Measurements from ENCODE around the gene SPG7.

SPG7 gene

DNA sequence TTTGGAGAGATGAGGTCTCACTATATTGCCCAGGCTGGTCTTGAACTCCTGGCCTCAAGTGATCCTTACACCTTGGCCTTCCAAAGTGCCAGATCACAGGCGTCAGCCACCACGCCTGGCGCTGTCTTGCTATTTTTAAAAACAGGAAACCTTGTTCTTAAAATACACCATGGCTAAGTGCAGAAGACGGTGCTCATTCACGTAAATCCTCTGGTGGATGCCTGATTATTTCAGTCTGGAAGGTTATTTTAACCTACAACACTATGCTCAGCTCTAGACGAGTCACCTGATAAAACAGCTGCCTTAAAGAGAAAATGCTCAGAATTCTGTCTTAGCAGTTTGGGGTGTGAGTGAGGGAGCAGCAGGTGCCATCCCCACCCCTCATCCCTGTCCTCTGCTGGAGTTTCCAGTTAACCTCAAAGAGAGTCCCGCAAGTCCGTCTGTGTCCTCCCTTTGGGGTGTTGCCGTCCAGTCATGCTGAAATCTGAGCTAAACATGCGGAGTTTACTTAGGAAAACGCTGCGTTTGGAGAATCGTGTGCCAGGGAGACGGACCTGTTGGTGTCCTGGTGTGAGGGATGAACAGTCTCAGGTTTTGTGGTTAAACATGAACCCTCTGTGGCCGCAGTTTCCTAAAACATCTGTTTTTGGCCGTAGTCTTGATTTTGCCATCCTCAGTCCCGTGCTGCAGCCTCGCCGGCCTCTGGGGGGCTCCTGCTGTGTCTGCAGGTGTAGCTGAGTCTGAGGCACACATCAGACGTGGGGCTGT is 17.1 kb downstream of the SPG7 start:
- ChIA-PET POLR2A (interaction anchor here (0.6 kb wide), 1 partner anchor 59 kb away, joined by 3 read pairs; no protein-coding TSS in a partner anchor), CTCF (no interaction called here)
- TF ChIP-seq L3MBTL2 (conservative IDR thresholded peaks at IDR 0.05) (no peak), BHLHE40 (IDR thresholded peaks at IDR 0.05; ENCODE audit: borderline replicate concordance) (no peak), CTBP1 (IDR thresholded peaks at IDR 0.05; ENCODE audit: borderline replicate concordance) (no peak), FOXA1 (IDR thresholded peaks at IDR 0.05) (no peak), SP1 (IDR thresholded peaks at IDR 0.05) (no peak), LEF1 (IDR thresholded peaks at IDR 0.05; ENCODE audit: borderline replicate concordance) (no peak)

DNA sequence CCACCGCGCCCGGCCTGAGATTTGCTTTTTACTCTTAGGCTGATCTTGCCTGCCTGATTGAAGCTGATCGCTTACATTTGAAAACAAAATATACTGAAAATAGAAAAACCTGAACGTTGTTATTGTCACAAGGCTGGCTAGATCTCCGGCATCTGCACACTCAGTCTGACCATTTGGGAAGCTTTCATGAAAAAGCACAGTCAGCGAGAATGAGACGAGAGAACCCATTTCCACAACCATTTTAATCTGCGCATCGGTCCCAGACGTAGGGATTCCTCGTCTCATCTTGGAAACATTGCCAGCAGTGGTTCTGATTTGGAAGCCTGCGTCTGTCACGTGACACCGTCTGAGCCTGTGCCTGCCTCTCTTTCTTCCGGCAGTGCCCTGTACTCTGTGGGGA is 20.9 kb downstream of the SPG7 start:
- ChIA-PET POLR2A (interaction anchor here (1.0 kb wide), 1 partner anchor 194 kb away, joined by 3 read pairs; no protein-coding TSS in a partner anchor), CTCF (no interaction called here)
- no peak for DNase-seq (ENCODE audit: extremely low spot score)
- no peak for TF ChIP-seq SUZ12 (IDR thresholded peaks at IDR 0.05)
- no peak for TF ChIP-seq SP1 (IDR thresholded peaks at IDR 0.05)
- no peak for TF ChIP-seq CTBP1 (IDR thresholded peaks at IDR 0.05; ENCODE audit: borderline replicate concordance)
- TF ChIP-seq FOXK2 (IDR thresholded peaks at IDR 0.05), result no peak
- TF ChIP-seq BHLHE40 (IDR thresholded peaks at IDR 0.05; ENCODE audit: borderline replicate concordance), result no peak
- TF ChIP-seq L3MBTL2 (conservative IDR thresholded peaks at IDR 0.05), result no peak
- TF ChIP-seq HDGF (IDR thresholded peaks at IDR 0.05; ENCODE audit: borderline replicate concordance), result no peak
- TF ChIP-seq PKNOX1 (IDR thresholded peaks at IDR 0.05), result no peak
- no peak for TF ChIP-seq FOXA1 (IDR thresholded peaks at IDR 0.05)
- no peak for TF ChIP-seq ELF4 (IDR thresholded peaks at IDR 0.05)
- TF ChIP-seq ZNF384 (IDR thresholded peaks at IDR 0.05), result no peak
- TF ChIP-seq FOXM1 (IDR thresholded peaks at IDR 0.05; ENCODE audit: borderline replicate concordance), result no peak
- no peak for TF ChIP-seq ARNT (IDR thresholded peaks at IDR 0.05)
- TF ChIP-seq NFRKB (IDR thresholded peaks at IDR 0.05), result no peak
- TF ChIP-seq LEF1 (IDR thresholded peaks at IDR 0.05; ENCODE audit: borderline replicate concordance), result no peak
- no peak for TF ChIP-seq TARDBP (IDR thresholded peaks at IDR 0.05)

More for the DNA sequence above, 17.1 kb downstream of the SPG7 start:
- no peak for DNase-seq (ENCODE audit: extremely low spot score)

DNA sequence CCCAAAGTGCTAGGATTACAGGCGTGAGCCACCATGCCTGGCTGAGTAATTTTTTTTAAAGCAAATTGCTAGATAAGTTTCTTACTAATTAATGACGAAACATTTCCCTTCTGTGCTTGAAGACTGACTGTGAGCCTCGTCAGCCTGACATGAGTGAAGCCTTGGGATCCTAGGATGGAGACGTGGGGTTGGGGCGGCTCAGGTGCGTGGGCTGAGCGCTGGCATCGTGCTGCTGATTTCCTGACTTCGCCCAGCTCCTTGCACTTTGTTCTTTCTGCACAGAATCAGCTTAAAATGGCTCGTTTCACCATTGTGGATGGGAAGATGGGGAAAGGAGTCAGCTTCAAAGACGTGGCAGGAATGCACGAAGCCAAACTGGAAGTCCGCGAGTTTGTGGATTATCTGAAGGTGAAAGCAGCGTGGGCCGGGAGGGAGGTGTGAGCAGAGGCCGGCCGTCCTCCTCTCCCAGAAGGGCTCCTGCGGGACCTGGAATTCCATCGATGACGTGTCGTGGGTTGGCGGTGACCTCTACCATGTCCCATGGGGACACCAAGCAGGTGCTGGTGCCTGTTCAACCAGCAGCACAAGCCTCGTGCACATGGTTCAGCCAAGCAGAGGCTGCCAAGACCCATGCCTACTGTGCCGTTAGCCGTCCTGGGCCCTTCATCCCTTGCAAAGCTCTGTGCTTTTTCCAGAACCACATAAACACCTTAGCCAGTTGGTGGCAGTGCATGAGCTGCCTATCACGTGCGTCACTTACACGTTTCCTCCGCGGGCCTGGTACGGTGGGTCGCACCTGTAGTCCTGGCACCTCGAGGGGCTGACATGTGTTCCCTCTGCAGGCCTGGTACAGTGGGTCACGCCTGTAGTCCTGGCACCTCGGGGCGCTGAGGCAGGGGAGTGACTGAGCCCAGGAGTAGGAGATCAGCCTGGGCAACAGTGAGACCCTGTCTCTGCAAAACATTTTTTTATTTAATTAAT is 22.5 kb downstream of the SPG7 start:
- ChIA-PET POLR2A (no interaction called here), CTCF (no interaction called here)
- TF ChIP-seq FOXM1 (IDR thresholded peaks at IDR 0.05; ENCODE audit: borderline replicate concordance), result no peak
- TF ChIP-seq HDGF (IDR thresholded peaks at IDR 0.05; ENCODE audit: borderline replicate concordance), result no peak
- no peak for TF ChIP-seq FOXA1 (IDR thresholded peaks at IDR 0.05)
- DNase-seq (ENCODE audit: extremely low spot score), result no peak

GRCh38 chr16:89531821-89532526 is 23.8 kb downstream of the SPG7 start:
- DNase-seq (ENCODE audit: extremely low spot score), result no peak
- ChIA-PET CTCF (no interaction called here), POLR2A (no interaction called here)
- TF ChIP-seq TARDBP (IDR thresholded peaks at IDR 0.05), result no peak
- TF ChIP-seq BHLHE40 (IDR thresholded peaks at IDR 0.05; ENCODE audit: borderline replicate concordance), result no peak
- no peak for TF ChIP-seq FOXA1 (IDR thresholded peaks at IDR 0.05)
- TF ChIP-seq NFRKB (IDR thresholded peaks at IDR 0.05), result no peak
- TF ChIP-seq PKNOX1 (IDR thresholded peaks at IDR 0.05), result no peak

DNA sequence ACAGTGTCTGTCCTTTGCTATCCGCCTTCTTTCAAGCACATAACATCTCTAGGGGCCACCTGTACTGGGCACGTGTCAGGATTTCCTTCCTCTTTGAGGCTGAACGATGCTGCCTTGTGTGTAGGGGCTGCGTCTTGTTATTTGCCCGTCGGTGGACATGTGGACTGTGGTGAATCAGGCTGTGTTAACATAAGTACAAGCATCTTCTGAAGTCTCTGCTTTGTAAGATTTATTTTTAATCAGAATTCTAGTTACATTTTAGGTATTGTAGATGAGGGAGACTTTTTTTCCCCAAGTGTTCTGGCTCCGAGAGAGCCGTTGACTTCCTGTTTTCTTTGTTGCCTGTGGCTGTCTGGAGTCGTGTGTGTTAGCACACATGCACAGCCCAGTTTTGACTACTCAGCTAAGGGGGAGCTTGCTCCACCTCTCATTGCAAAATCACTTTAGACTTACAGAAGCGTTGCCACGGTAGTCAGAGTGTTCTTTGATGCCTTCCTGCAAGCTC is 26.1 kb downstream of the SPG7 start:
- no peak for DNase-seq (ENCODE audit: extremely low spot score)
- ChIA-PET CTCF (no interaction called here), POLR2A (no interaction called here)
- TF ChIP-seq SUZ12 (IDR thresholded peaks at IDR 0.05) (no peak), BHLHE40 (IDR thresholded peaks at IDR 0.05; ENCODE audit: borderline replicate concordance) (no peak), PKNOX1 (IDR thresholded peaks at IDR 0.05) (no peak), FOXK2 (IDR thresholded peaks at IDR 0.05) (no peak)

GRCh38 chr16:89536371-89536770 is 28.2 kb downstream of the SPG7 start:
- TF ChIP-seq FOXA1 (IDR thresholded peaks at IDR 0.05), result no peak
- TF ChIP-seq SUZ12 (IDR thresholded peaks at IDR 0.05), result no peak
- no peak for TF ChIP-seq NFRKB (IDR thresholded peaks at IDR 0.05)
- TF ChIP-seq BHLHE40 (IDR thresholded peaks at IDR 0.05; ENCODE audit: borderline replicate concordance), result no peak
- no peak for TF ChIP-seq FOXM1 (IDR thresholded peaks at IDR 0.05; ENCODE audit: borderline replicate concordance)
- TF ChIP-seq HDGF (IDR thresholded peaks at IDR 0.05; ENCODE audit: borderline replicate concordance), result no peak
- no peak for TF ChIP-seq ZNF384 (IDR thresholded peaks at IDR 0.05)
- TF ChIP-seq ELF4 (IDR thresholded peaks at IDR 0.05), result no peak
- TF ChIP-seq FOXK2 (IDR thresholded peaks at IDR 0.05), result no peak
- TF ChIP-seq ARNT (IDR thresholded peaks at IDR 0.05), result no peak
- no peak for TF ChIP-seq CTBP1 (IDR thresholded peaks at IDR 0.05; ENCODE audit: borderline replicate concordance)
- TF ChIP-seq SP1 (IDR thresholded peaks at IDR 0.05), result no peak
- no peak for TF ChIP-seq L3MBTL2 (conservative IDR thresholded peaks at IDR 0.05)
- no peak for TF ChIP-seq TARDBP (IDR thresholded peaks at IDR 0.05)
- no peak for TF ChIP-seq LEF1 (IDR thresholded peaks at IDR 0.05; ENCODE audit: borderline replicate concordance)
- no peak for TF ChIP-seq PKNOX1 (IDR thresholded peaks at IDR 0.05)
- POLR2A ChIA-PET, result no interaction called here
- CTCF ChIA-PET, result no interaction called here
- DNase-seq (ENCODE audit: extremely low spot score), result no peak
